ENCODE results near the gene PXN. TPM values are rescaled to one million over a fixed set of nuclear protein-coding genes. Genes with fewer than 3 reads are reported as not detected.

The PXN gene
- total RNA-seq, 1 donor, result 41.6 TPM

GRCh38 chr12:120242275-120242799 lies 23.2 kb downstream of the PXN start:
- Histone ChIP-seq H3K27me3 (ENCODE audit: insufficient read depth, low read length) (no peaks in the 10 kb centered on the region), H3K79me2 (ENCODE audit: insufficient read depth, low read length) (peaks cover 92% of the 10 kb centered on the region), H3K36me3 (ENCODE audit: insufficient read depth, low read length) (peaks cover 7% of the 10 kb centered on the region), H3K27ac (ENCODE audit: low read depth, low read length) (peak overlapping the region; percentile 12), H3K9me3 (ENCODE audit: low read depth, low read length) (no peaks in the 10 kb centered on the region), H2AFZ (ENCODE audit: low read length) (no peak overlapping the region), H3K4me1 (ENCODE audit: insufficient read depth, low read length) (peaks cover 45% of the 10 kb centered on the region), H4K20me1 (ENCODE audit: insufficient read depth, low read length) (peaks cover 47% of the 10 kb centered on the region), H3K4me2 (ENCODE audit: insufficient read depth, low read length) (no peak overlapping the region), H3K4me3 (ENCODE audit: insufficient read depth, low read length) (no peak overlapping the region)
- DNase-seq (ENCODE audit: insufficient read length, low spot score, missing footprints), result peak; percentile 8
- TF ChIP-seq CTCF (IDR thresholded peaks at IDR 0.05; ENCODE audit: extremely low read depth, low read depth, low read length), result no peak

- H3K27ac ChIP-seq (ENCODE audit: low read depth, low read length), result peak overlapping the region; percentile 12
- DNase-seq (ENCODE audit: insufficient read length, low spot score, missing footprints), result peak; percentile 41
- no peak overlapping the region for H3K4me3 ChIP-seq (ENCODE audit: insufficient read depth, low read length)
Observed at GRCh38 chr12:120241561-120242274, 23.8 kb downstream of the PXN start.

DNA sequence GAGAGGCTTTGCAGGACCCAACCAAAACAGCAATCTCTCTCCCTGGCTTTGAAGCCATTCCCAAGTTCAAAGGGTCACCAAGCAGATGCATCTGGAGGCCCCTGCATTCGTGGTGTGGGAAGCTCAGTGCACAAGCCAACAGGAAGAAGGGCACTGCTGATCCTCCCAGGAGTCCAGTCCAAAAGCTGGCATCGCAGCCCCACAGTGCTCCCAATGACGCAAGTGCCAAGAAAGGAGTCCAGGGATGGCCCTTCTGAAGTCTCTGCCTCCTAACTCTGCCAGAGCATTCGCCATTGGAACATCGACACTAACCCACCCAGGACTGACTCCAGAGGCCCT lies 25.1 kb downstream of the PXN start:
- peaks cover 44% of the 10 kb centered on the region for H4K20me1 ChIP-seq (ENCODE audit: insufficient read depth, low read length)
- H3K4me2 ChIP-seq (ENCODE audit: insufficient read depth, low read length), result no peak overlapping the region
- no peaks in the 10 kb centered on the region for H3K9me3 ChIP-seq (ENCODE audit: low read depth, low read length)
- peak overlapping the region; percentile 12 for H3K27ac ChIP-seq (ENCODE audit: low read depth, low read length)
- H2AFZ ChIP-seq (ENCODE audit: low read length), result no peak overlapping the region
- H3K4me3 ChIP-seq (ENCODE audit: insufficient read depth, low read length), result no peak overlapping the region
- no peaks in the 10 kb centered on the region for H3K27me3 ChIP-seq (ENCODE audit: insufficient read depth, low read length)
- DNase-seq (ENCODE audit: insufficient read length, low spot score, missing footprints), result peak; percentile 14
- H3K79me2 ChIP-seq (ENCODE audit: insufficient read depth, low read length), result peaks cover 91% of the 10 kb centered on the region
- H3K4me1 ChIP-seq (ENCODE audit: insufficient read depth, low read length), result peaks cover 57% of the 10 kb centered on the region
- TF ChIP-seq CTCF (IDR thresholded peaks at IDR 0.05; ENCODE audit: extremely low read depth, low read depth, low read length), result no peak
- H3K36me3 ChIP-seq (ENCODE audit: insufficient read depth, low read length), result peaks cover 7% of the 10 kb centered on the region

More at GRCh38 chr12:120241561-120242274, 23.8 kb downstream of the PXN start:
- Histone ChIP-seq H3K4me1 (ENCODE audit: insufficient read depth, low read length) (peaks cover 48% of the 10 kb centered on the region), H3K36me3 (ENCODE audit: insufficient read depth, low read length) (peaks cover 7% of the 10 kb centered on the region), H3K79me2 (ENCODE audit: insufficient read depth, low read length) (peaks cover 92% of the 10 kb centered on the region), H3K4me2 (ENCODE audit: insufficient read depth, low read length) (no peak overlapping the region), H3K27me3 (ENCODE audit: insufficient read depth, low read length) (no peaks in the 10 kb centered on the region), H2AFZ (ENCODE audit: low read length) (no peak overlapping the region), H4K20me1 (ENCODE audit: insufficient read depth, low read length) (peaks cover 44% of the 10 kb centered on the region), H3K9me3 (ENCODE audit: low read depth, low read length) (no peaks in the 10 kb centered on the region)
- no peak for TF ChIP-seq CTCF (IDR thresholded peaks at IDR 0.05; ENCODE audit: extremely low read depth, low read depth, low read length)

DNA sequence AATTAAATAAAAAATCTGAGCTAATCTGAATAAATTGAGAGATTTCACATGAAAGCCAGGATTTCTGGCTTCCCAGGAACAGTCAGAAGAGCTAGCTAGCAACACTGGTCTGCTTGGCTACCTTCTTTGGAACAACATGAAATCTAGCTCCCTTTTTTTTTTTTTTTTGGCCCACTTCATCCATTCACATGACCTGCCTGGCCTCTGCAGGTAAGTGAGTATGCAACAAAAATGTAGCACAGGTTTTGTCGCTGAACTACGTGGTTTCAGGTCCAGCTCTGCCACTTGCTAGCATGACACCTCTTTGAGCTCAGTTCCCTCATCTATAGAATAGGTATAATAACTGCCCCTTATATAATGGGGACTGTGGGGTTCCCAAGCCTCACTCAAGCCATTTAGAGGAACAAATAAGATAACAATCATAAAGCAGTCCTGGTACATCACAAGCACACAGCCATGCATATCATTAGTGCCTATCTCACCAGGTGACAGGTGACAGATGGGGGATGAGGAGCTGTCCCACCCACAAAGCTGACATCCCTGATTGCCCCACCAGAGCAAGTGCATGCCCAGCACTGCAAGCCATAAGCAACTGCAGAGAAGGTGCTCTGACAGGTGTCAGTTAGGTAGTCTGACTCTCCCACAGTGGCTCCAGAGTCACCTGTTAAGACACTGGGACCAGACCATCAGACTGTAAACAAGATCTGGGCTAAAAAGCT lies 25.6 kb downstream of the PXN start:
- no peak overlapping the region for H2AFZ ChIP-seq (ENCODE audit: low read length)
- H3K79me2 ChIP-seq (ENCODE audit: insufficient read depth, low read length), result peaks cover 91% of the 10 kb centered on the region
- H3K4me2 ChIP-seq (ENCODE audit: insufficient read depth, low read length), result no peak overlapping the region
- H3K4me1 ChIP-seq (ENCODE audit: insufficient read depth, low read length), result peaks cover 58% of the 10 kb centered on the region
- H3K9me3 ChIP-seq (ENCODE audit: low read depth, low read length), result no peaks in the 10 kb centered on the region
- no peak overlapping the region for H3K27ac ChIP-seq (ENCODE audit: low read depth, low read length)
- no peaks in the 10 kb centered on the region for H3K27me3 ChIP-seq (ENCODE audit: insufficient read depth, low read length)
- peaks cover 40% of the 10 kb centered on the region for H4K20me1 ChIP-seq (ENCODE audit: insufficient read depth, low read length)
- DNase-seq (ENCODE audit: insufficient read length, low spot score, missing footprints), result peak; percentile 31
- H3K4me3 ChIP-seq (ENCODE audit: insufficient read depth, low read length), result no peak overlapping the region
- peaks cover 7% of the 10 kb centered on the region for H3K36me3 ChIP-seq (ENCODE audit: insufficient read depth, low read length)
- TF ChIP-seq CTCF (IDR thresholded peaks at IDR 0.05; ENCODE audit: extremely low read depth, low read depth, low read length), result no peak

Data from osteoblast (primary cell).